ENCODE results near the gene GPR137B.

DNA sequence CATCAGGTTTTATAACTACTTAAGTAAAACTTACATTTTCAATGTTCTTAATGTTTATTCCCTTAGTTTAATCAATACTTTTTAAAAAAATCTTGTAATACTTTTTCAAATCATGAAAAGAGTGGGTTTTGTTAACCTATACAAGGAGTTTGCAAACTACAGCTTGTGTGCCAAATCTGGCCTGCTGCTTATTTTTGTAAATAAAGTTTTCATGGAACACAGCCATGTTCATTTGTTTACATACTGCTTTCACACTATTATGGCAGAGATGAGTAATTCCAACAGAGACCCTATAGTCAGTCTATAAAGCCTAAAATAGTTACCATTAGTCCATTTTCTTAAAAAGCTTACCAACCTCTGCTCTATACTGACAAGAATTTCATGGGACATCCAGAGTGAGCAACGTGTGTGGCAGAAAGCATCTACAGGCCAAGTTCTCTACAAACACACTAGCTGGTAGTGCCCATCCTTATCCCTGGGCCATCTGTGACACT is 96.8 kb downstream of the GPR137B start:
- TF ChIP-seq, protein P1, sequence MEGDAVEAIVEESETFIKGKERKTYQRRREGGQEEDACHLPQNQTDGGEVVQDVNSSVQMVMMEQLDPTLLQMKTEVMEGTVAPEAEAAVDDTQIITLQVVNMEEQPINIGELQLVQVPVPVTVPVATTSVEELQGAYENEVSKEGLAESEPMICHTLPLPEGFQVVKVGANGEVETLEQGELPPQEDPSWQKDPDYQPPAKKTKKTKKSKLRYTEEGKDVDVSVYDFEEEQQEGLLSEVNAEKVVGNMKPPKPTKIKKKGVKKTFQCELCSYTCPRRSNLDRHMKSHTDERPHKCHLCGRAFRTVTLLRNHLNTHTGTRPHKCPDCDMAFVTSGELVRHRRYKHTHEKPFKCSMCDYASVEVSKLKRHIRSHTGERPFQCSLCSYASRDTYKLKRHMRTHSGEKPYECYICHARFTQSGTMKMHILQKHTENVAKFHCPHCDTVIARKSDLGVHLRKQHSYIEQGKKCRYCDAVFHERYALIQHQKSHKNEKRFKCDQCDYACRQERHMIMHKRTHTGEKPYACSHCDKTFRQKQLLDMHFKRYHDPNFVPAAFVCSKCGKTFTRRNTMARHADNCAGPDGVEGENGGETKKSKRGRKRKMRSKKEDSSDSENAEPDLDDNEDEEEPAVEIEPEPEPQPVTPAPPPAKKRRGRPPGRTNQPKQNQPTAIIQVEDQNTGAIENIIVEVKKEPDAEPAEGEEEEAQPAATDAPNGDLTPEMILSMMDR (IDR thresholded peaks at IDR 0.05) = no peak
- no peak for TF ChIP-seq POLR2A (IDR thresholded peaks at IDR 0.05)

All from heart left ventricle (tissue), 13 donors.